Measurements from ENCODE around the gene GPC3.
"Not testable (repeated sequence)": the region's sequence is repeated elsewhere in the genome, so short reads cannot be mapped to it uniquely, and the experiment has no call there.

GPC3 gene

GRCh38 chrX:133646719-133647116, 338.7 kb downstream of the GPC3 start:
- no peak for DNase-seq (ENCODE audit: low spot score)

- DNase-seq (ENCODE audit: low spot score) = no peak
Measured at GRCh38 chrX:133645977-133646718, 339.2 kb downstream of the GPC3 start.

- no peak for DNase-seq (ENCODE audit: low spot score)
Measured at GRCh38 chrX:133645256-133645655, 340.1 kb downstream of the GPC3 start.

GRCh38 chrX:133640161-133641015, 345.0 kb downstream of the GPC3 start:
- no peak for DNase-seq (ENCODE audit: low spot score)

- no peak for DNase-seq (ENCODE audit: low spot score)
Measured at GRCh38 chrX:133639726-133640125, 345.7 kb downstream of the GPC3 start.

GRCh38 chrX:133638285-133638684, 347.1 kb downstream of the GPC3 start:
- no peak for DNase-seq (ENCODE audit: low spot score)

GRCh38 chrX:133637765-133638164, 347.6 kb downstream of the GPC3 start:
- DNase-seq (ENCODE audit: low spot score) = no peak

- no peak for DNase-seq (ENCODE audit: low spot score)
Measured at GRCh38 chrX:133636009-133636408, 349.4 kb downstream of the GPC3 start.

GRCh38 chrX:133634416-133634815, 351.0 kb downstream of the GPC3 start:
- no peak for DNase-seq (ENCODE audit: low spot score)

GRCh38 chrX:133633950-133634349, 351.4 kb downstream of the GPC3 start:
- DNase-seq (ENCODE audit: low spot score) = no peak

GRCh38 chrX:133633162-133633561, 352.2 kb downstream of the GPC3 start:
- DNase-seq (ENCODE audit: low spot score) = no peak

- DNase-seq (ENCODE audit: low spot score) = no peak
Measured at GRCh38 chrX:133630362-133630761, 355.0 kb downstream of the GPC3 start.

- DNase-seq (ENCODE audit: low spot score) = no peak
Measured at GRCh38 chrX:133627673-133628072, 357.7 kb downstream of the GPC3 start.

GRCh38 chrX:133621384-133621783, 364.0 kb downstream of the GPC3 start:
- DNase-seq (ENCODE audit: low spot score) = not testable (repeated sequence)

GRCh38 chrX:133611676-133612075, 373.7 kb downstream of the GPC3 start:
- DNase-seq (ENCODE audit: low spot score) = no peak

- no peak for DNase-seq (ENCODE audit: low spot score)
Measured at GRCh38 chrX:133610056-133610455, 375.3 kb downstream of the GPC3 start.

- DNase-seq (ENCODE audit: low spot score) = no peak
Measured at GRCh38 chrX:133609166-133609565, 376.2 kb downstream of the GPC3 start.

- DNase-seq (ENCODE audit: low spot score) = no peak
Measured at GRCh38 chrX:133608406-133608805, 377.0 kb downstream of the GPC3 start.

GRCh38 chrX:133607419-133608348, 377.7 kb downstream of the GPC3 start:
- no peak for DNase-seq (ENCODE audit: low spot score)

- DNase-seq (ENCODE audit: low spot score) = no peak
Measured at GRCh38 chrX:133606990-133607389, 378.4 kb downstream of the GPC3 start.

- no peak for DNase-seq (ENCODE audit: low spot score)
Measured at GRCh38 chrX:133604801-133605200, 380.6 kb downstream of the GPC3 start.

- no peak for DNase-seq (ENCODE audit: low spot score)
Measured at GRCh38 chrX:133602881-133603280, 382.5 kb downstream of the GPC3 start.
